ENCODE results near the gene ADAMTS6. TPM values are rescaled to one million over a fixed set of nuclear protein-coding genes. Genes with fewer than 3 reads are reported as not detected.

Gene ADAMTS6
- total RNA-seq, 3 donors from 2014 or later, result 1.4 to 6.0 (median 3.9) TPM

- Histone ChIP-seq H3K4me1 (no peaks in the 10 kb centered on the region), H3K9me3 (no peaks in the 10 kb centered on the region), H3K36me3 (no peaks in the 10 kb centered on the region), H3K27ac (no peak overlapping the region), H3K27me3 (no peaks in the 10 kb centered on the region), H3K4me3 (no peak overlapping the region)
- intact Hi-C loops (cut with DNase I; ENCODE audit: low total_unique reads), result no loop called here
- TF ChIP-seq POLR2A (IDR thresholded peaks at IDR 0.05), result no peak
- no peak for DNase-seq (ENCODE audit: low spot score in 2 of 2)
Observed at GRCh38 chr5:65157906-65158603, 323.7 kb downstream of the ADAMTS6 start.

GRCh38 chr5:65156933-65157332, 324.8 kb downstream of the ADAMTS6 start:
- Histone ChIP-seq H3K4me1 (no peaks in the 10 kb centered on the region), H3K27me3 (no peaks in the 10 kb centered on the region), H3K27ac (no peak overlapping the region), H3K9me3 (no peaks in the 10 kb centered on the region), H3K4me3 (no peak overlapping the region), H3K36me3 (no peaks in the 10 kb centered on the region)
- TF ChIP-seq POLR2A (IDR thresholded peaks at IDR 0.05) (no peak), CTCF (IDR thresholded peaks at IDR 0.05) (no peak), POLR2AphosphoS5 (IDR thresholded peaks at IDR 0.05) (no peak)
- DNase-seq (ENCODE audit: low spot score in 2 of 2), result no peak
- intact Hi-C loops (cut with DNase I; ENCODE audit: low total_unique reads), result no loop called here

GRCh38 chr5:65152131-65152530, 329.6 kb downstream of the ADAMTS6 start:
- Histone ChIP-seq H3K27me3 (no peaks in the 10 kb centered on the region), H3K27ac (no peak overlapping the region), H3K9me3 (no peaks in the 10 kb centered on the region), H3K4me1 (no peaks in the 10 kb centered on the region), H3K36me3 (no peaks in the 10 kb centered on the region), H3K4me3 (no peak overlapping the region)
- no peak for DNase-seq (ENCODE audit: low spot score in 2 of 2)
- TF ChIP-seq POLR2A (IDR thresholded peaks at IDR 0.05) (no peak), POLR2AphosphoS5 (IDR thresholded peaks at IDR 0.05) (no peak), CTCF (IDR thresholded peaks at IDR 0.05) (no peak)
- intact Hi-C loops (cut with DNase I; ENCODE audit: low total_unique reads), result no loop called here

- intact Hi-C loops (cut with DNase I; ENCODE audit: low total_unique reads), result no loop called here
Observed at GRCh38 chr5:65151614-65152013, 330.1 kb downstream of the ADAMTS6 start.

GRCh38 chr5:65150599-65151304, 331.0 kb downstream of the ADAMTS6 start:
- intact Hi-C loops (cut with DNase I; ENCODE audit: low total_unique reads), result no loop called here
- Histone ChIP-seq H3K4me3 (no peak overlapping the region), H3K36me3 (no peaks in the 10 kb centered on the region), H3K27ac (no peak overlapping the region), H3K4me1 (no peaks in the 10 kb centered on the region), H3K27me3 (no peaks in the 10 kb centered on the region), H3K9me3 (no peaks in the 10 kb centered on the region)
- no peak for TF ChIP-seq POLR2A (IDR thresholded peaks at IDR 0.05)
- TF ChIP-seq POLR2AphosphoS5 (IDR thresholded peaks at IDR 0.05), result no peak
- DNase-seq (ENCODE audit: low spot score in 2 of 2), result no peak

More at GRCh38 chr5:65151614-65152013, 330.1 kb downstream of the ADAMTS6 start:
- H3K27me3 ChIP-seq, result no peaks in the 10 kb centered on the region
- no peak for DNase-seq (ENCODE audit: low spot score in 2 of 2)
- no peaks in the 10 kb centered on the region for H3K4me1 ChIP-seq
- no peak overlapping the region for H3K27ac ChIP-seq
- no peak for TF ChIP-seq POLR2AphosphoS5 (IDR thresholded peaks at IDR 0.05)
- no peak for TF ChIP-seq POLR2A (IDR thresholded peaks at IDR 0.05)
- no peak for TF ChIP-seq CTCF (IDR thresholded peaks at IDR 0.05)
- no peaks in the 10 kb centered on the region for H3K9me3 ChIP-seq
- H3K36me3 ChIP-seq, result no peaks in the 10 kb centered on the region
- H3K4me3 ChIP-seq, result no peak overlapping the region

GRCh38 chr5:65149827-65150226, 331.9 kb downstream of the ADAMTS6 start:
- no peaks in the 10 kb centered on the region for H3K9me3 ChIP-seq
- H3K4me1 ChIP-seq, result no peaks in the 10 kb centered on the region
- TF ChIP-seq POLR2AphosphoS5 (IDR thresholded peaks at IDR 0.05) (no peak), POLR2A (IDR thresholded peaks at IDR 0.05) (no peak), CTCF (IDR thresholded peaks at IDR 0.05) (no peak)
- H3K27ac ChIP-seq, result no peak overlapping the region
- no peaks in the 10 kb centered on the region for H3K36me3 ChIP-seq
- no peaks in the 10 kb centered on the region for H3K27me3 ChIP-seq
- H3K4me3 ChIP-seq, result no peak overlapping the region
- intact Hi-C loops (cut with DNase I; ENCODE audit: low total_unique reads), result no loop called here
- no peak for DNase-seq (ENCODE audit: low spot score in 2 of 2)
